ENCODE results near the gene UBE2E2.

Gene UBE2E2

DNA sequence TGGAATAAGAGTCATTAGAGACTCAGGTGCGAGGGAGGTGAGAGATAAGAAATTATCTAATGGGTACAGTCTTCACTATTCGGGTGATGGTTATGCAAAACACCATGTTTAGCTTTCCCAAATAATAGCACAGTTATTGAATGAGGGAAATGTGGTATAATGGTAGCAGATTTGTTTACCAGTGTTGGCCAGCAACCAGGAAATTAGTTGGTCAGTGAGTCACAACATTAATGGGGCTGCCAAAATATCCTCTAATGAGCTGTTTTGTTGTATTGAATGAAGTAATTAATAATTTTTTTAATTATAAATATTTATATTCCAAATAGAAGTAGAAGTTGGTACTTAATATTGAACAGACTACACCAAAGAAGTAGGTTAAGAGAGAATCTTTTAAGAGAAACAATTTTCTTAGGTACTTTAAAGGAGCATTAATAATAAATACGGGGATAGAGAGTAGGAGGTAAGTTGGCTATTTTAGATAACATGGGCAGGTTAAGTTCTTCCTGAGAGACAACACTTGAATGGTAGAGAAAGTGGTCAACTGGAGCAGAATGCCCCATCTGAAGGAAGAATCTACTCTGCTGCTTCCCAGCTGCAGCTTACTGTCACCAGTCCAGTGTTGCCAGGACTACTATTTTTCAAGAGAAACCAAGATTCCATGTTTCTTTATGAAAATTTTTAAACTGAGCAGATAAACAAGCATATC lies 218.8 kb downstream of the UBE2E2 start:
- no peak overlapping the region for H3K4me3 ChIP-seq (ENCODE audit: low read depth, low read length)
- no peak for DNase-seq (ENCODE audit: low read depth)
- TF ChIP-seq, protein P1, sequence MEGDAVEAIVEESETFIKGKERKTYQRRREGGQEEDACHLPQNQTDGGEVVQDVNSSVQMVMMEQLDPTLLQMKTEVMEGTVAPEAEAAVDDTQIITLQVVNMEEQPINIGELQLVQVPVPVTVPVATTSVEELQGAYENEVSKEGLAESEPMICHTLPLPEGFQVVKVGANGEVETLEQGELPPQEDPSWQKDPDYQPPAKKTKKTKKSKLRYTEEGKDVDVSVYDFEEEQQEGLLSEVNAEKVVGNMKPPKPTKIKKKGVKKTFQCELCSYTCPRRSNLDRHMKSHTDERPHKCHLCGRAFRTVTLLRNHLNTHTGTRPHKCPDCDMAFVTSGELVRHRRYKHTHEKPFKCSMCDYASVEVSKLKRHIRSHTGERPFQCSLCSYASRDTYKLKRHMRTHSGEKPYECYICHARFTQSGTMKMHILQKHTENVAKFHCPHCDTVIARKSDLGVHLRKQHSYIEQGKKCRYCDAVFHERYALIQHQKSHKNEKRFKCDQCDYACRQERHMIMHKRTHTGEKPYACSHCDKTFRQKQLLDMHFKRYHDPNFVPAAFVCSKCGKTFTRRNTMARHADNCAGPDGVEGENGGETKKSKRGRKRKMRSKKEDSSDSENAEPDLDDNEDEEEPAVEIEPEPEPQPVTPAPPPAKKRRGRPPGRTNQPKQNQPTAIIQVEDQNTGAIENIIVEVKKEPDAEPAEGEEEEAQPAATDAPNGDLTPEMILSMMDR (IDR thresholded peaks at IDR 0.05; ENCODE audit: insufficient read depth, low read depth, low read length, missing control alignments): no peak

DNA sequence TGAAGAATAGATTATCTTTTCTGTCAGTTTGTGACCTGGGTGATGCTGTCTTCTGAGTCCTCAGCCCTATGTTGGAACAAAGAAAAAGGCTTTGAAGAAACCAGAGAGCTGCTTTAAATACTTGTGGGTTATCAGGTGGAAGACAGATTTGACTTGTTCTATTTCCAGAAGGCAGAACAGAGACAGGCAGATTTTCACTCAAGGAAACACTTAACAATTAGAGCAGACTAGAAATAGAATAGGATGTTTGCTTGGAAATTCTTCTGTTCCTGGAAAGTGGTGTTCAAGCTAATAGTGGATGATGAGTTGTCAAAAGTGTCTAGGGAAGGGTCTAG lies 219.4 kb downstream of the UBE2E2 start:
- TF ChIP-seq, protein P1 (IDR thresholded peaks at IDR 0.05; ENCODE audit: insufficient read depth, low read depth, low read length, missing control alignments): no peak

DNA sequence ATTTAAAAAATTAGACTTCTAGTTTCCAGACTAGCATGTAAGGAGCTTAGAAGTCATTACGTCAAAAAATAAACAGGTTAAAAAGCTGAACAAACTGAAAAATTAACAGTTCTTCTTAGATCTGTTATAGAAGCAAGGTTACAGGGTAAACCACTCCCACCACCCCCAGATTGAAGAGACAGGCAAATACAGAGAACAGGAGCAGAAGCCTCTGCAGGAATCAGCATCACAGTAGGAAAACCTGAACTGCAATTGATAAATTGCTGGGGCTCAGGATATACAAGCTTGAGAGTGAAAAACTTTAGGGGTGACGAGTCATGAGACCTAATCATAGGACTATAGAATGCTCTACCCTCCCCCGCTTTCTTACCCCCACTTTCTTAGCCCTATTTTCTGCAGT lies 222.3 kb downstream of the UBE2E2 start:
- TF ChIP-seq, protein P1 (IDR thresholded peaks at IDR 0.05; ENCODE audit: insufficient read depth, low read depth, low read length, missing control alignments): no peak
- DNase-seq (ENCODE audit: low read depth): no peak
- H3K4me3 ChIP-seq (ENCODE audit: low read depth, low read length): no peak overlapping the region

More for the DNA sequence above, 219.4 kb downstream of the UBE2E2 start:
- DNase-seq (ENCODE audit: low read depth): peak; percentile 42
- H3K4me3 ChIP-seq (ENCODE audit: low read depth, low read length): no peak overlapping the region

DNA sequence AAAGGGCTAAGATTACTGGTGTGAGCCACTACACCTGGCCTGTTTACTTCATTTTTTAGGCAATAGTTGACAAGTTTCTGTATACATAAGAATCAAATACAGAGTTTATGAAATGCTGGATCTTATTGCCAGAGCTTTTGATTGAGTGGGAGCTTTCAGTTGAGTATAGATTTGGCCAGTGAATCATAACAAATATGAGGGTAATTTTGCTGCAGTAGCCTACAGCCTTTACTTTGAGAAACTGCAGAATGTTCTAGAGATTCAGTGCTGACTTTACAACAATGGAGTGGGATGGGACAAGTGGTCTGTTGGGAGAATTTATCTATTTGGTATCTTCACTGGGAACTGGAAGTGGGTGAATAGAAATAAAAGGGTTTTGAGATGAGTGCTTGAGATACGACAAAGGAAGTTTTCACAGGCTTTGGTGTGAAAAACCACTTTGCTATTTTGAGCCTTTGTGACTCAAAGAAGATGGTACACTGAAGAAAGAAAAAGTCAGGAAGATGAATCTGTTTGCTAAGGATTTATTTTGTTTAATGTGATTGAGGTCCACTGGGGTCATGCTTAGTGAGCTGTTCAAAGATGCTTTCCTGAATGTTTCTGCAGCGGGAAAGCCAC lies 227.8 kb downstream of the UBE2E2 start:
- TF ChIP-seq, protein P1 (IDR thresholded peaks at IDR 0.05; ENCODE audit: insufficient read depth, low read depth, low read length, missing control alignments): no peak
- no peak for DNase-seq (ENCODE audit: low read depth)
- no peak overlapping the region for H3K4me3 ChIP-seq (ENCODE audit: low read depth, low read length)

DNA sequence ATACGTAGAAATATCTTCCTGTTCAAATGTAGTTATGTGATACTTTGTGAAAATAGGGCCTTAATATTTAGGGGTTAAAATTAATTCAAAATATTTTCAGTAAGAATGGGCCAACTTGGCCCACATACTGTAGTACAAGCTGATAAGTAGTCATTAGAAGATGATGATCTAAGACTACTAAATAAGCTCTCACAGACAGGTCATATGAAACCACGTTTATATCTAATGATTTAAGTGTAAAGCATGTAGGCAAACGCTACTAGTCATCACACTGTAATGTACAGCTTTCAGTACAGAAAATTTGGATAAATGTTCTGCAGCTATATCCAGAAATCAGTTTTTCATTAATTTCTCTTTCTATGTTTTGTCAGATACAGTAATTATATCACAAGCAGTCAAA lies 228.6 kb downstream of the UBE2E2 start:
- TF ChIP-seq, protein P1 (IDR thresholded peaks at IDR 0.05; ENCODE audit: insufficient read depth, low read depth, low read length, missing control alignments): no peak
- DNase-seq (ENCODE audit: low read depth): no peak
- no peak overlapping the region for H3K4me3 ChIP-seq (ENCODE audit: low read depth, low read length)

DNA sequence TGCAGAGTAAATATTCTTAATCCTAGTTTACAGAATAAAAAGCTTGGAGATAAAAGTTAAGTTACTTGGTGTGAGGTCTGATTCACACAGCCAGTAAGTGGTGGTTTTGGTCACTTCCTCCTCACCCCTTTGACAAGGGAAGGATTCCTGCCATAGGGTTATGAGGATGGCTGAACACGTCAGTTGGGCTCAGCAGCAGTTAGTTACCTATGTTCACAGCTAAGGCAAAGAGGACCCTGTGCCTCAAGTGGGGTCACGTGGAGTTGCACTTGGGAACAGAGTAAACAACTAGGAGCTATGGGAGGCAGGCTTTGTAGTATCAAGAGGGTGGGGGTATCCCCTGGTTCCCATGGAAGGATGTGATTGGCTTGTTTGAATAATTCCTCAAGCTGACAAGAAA lies 232.2 kb downstream of the UBE2E2 start:
- no peak overlapping the region for H3K4me3 ChIP-seq (ENCODE audit: low read depth, low read length)
- DNase-seq (ENCODE audit: low read depth): no peak
- TF ChIP-seq, protein P1 (IDR thresholded peaks at IDR 0.05; ENCODE audit: insufficient read depth, low read depth, low read length, missing control alignments): no peak

DNA sequence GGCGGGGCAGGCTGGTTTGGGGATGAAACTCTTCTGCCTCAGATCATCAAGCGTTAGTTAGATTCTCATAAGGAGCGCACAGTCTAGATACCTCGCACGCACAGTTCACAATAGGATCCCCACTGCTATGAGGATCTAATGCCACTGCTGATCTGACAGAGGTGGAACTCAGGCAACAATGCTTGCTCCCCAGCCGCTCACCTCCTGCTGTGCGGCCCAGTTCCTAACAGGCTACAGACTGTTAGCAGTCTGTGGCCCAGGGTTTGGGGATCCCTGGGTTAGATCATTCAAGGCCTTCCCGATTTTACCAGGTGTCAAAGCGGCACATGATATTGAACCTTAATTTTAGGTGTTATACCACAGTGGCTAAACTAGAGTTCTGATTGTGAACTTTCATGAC lies 232.8 kb downstream of the UBE2E2 start:
- no peak overlapping the region for H3K4me3 ChIP-seq (ENCODE audit: low read depth, low read length)
- DNase-seq (ENCODE audit: low read depth): no peak
- TF ChIP-seq, protein P1 (IDR thresholded peaks at IDR 0.05; ENCODE audit: insufficient read depth, low read depth, low read length, missing control alignments): no peak
